OCI-LY7 (cell line): ENCODE results near the gene AFF2. TPM values are rescaled to one million over a fixed set of nuclear protein-coding genes. Genes with fewer than 3 reads are reported as not detected.

Experiments
- BruUV-seq: library from RNA; stranded (reverse); fragments of 400-500 nt; replicated peaks from 2 replicates; lab custom pipeline; 2021; lab: Mats Ljungman, UMichigan
- CTCF ChIA-PET: fragments of 300-600 bp; sonication (Branson Sonifier 250); formaldehyde crosslinking; loops from one replicate; lab custom pipeline; 2022; ENCODE audit warnings: antibody characterized with exemption; ENCODE audit not compliant: unreplicated experiment; lab: Charles Lee
- POLR2A ChIA-PET: fragments of 300-600 bp; sonication (Branson Sonifier 250); formaldehyde crosslinking; loops from one replicate; lab custom pipeline; 2022; ENCODE audit warnings: antibody characterized with exemption; lab: Charles Lee
- DNase-seq: peaks from one replicate; pipeline ENCODE4 v3.0.0-alpha.2; 2015; ENCODE audit warnings: low spot score
- H2AFZ ChIP-seq: fragments of 200-600 bp; sonication (generic), shearing (Covaris generic); 2 replicates; pipeline ENCODE4 v1.6.1; 2014; ENCODE audit warnings: mild to moderate bottlenecking, antibody characterized with exemption, low read length, moderate library complexity
- H3K27ac ChIP-seq: fragments of 200-600 bp; sonication (generic); 2 replicates; pipeline ENCODE4 v1.5.1; 2014; ENCODE audit warnings: mixed run types, low read depth, mild to moderate bottlenecking, moderate library complexity, low read length, inconsistent platforms; ENCODE audit not compliant: poor library complexity, severe bottlenecking
- H3K36me3 ChIP-seq: fragments of 200-600 bp; sonication (generic); 2 replicates; pipeline ENCODE4 v1.6.1; 2014; ENCODE audit warnings: mild to moderate bottlenecking, antibody characterized with exemption, low read length, moderate library complexity, mixed read lengths; ENCODE audit not compliant: insufficient read depth
- H3K4me1 ChIP-seq: fragments of 200-600 bp; sonication (generic); 2 replicates; pipeline ENCODE4 v1.5.1; 2014; ENCODE audit warnings: mild to moderate bottlenecking, low read length; ENCODE audit not compliant: insufficient read depth, poor library complexity, severe bottlenecking
- H3K4me2 ChIP-seq: fragments of 200-600 bp; sonication (generic); 2 replicates; pipeline ENCODE4 v1.6.1; 2014; ENCODE audit warnings: mild to moderate bottlenecking, low read length
- H3K4me3 ChIP-seq: fragments of 200-600 bp; sonication (generic); 2 replicates; pipeline ENCODE4 v1.5.1; 2014; ENCODE audit warnings: mild to moderate bottlenecking, low read depth, low read length; ENCODE audit not compliant: poor library complexity, severe bottlenecking
- H3K79me2 ChIP-seq: fragments of 200-600 bp; sonication (generic); 2 replicates; pipeline ENCODE4 v1.6.1; 2016; ENCODE audit warnings: low read depth, mild to moderate bottlenecking, low read length, moderate library complexity, mixed read lengths; ENCODE audit not compliant: insufficient read depth
- H3K9me2 ChIP-seq: fragments of 200-600 bp; sonication (generic); 2 replicates; pipeline ENCODE4 v1.6.1; 2016; ENCODE audit warnings: mild to moderate bottlenecking, low read length, mixed read lengths; ENCODE audit not compliant: insufficient read depth
- H3K9me3 ChIP-seq: fragments of 200-600 bp; sonication (generic); 2 replicates; pipeline ENCODE4 v1.6.1; 2014; ENCODE audit warnings: mild to moderate bottlenecking, mixed run types, low read length, mixed read lengths
- H4K20me1 ChIP-seq: fragments of 200-600 bp; sonication (generic); 2 replicates; pipeline ENCODE4 v1.6.1; 2014; ENCODE audit warnings: mild to moderate bottlenecking, antibody characterized with exemption, low read length, moderate library complexity, mixed read lengths; ENCODE audit not compliant: insufficient read depth
- CTCF ChIP-seq: fragments of 200-600 bp; sonication (generic); conservative IDR thresholded peaks from 2 replicates; pipeline ENCODE4 v1.5.1; 2014; ENCODE audit warnings: mild to moderate bottlenecking, antibody characterized with exemption, low read length, moderate library complexity, mixed read lengths
- EZH2phosphoT487 ChIP-seq: fragments of 200-600 bp; sonication (generic); IDR thresholded peaks from 2 replicates; pipeline ENCODE4 v1.6.1; 2018; ENCODE audit warnings: low read depth, borderline replicate concordance, mild to moderate bottlenecking, mixed run types, antibody characterized with exemption, low read length, moderate library complexity, mixed read lengths
- intact Hi-C: fragments of 100-400 bp; cut with micrococcal nuclease; formaldehyde crosslinking; loops from one replicate; pipeline ENCODE4 v1.10.0; 2022; ENCODE audit not compliant: unreplicated experiment
- total RNA-seq, 2 experiments: library from RNA; depleted of rRNA in 1 of 2; stranded (reverse); fragments of >200 nt in 1 of 2; shearing (Covaris generic) in 1 of 2; gene quantifications; 2 replicates each; pipeline ENCODE4 v1.2.3, GENCODE V29; 2014 to 2022

The AFF2 gene
- total RNA-seq, 2 experiments from 2014 or later = 102 to 106 TPM

GRCh38 chrX:148567229-148567628 is 66.8 kb downstream of the AFF2 start:
- Histone ChIP-seq H4K20me1 (no peaks in the 10 kb centered on the region), H3K27ac (no peak overlapping the region), H3K9me2 (no peaks in the 10 kb centered on the region), H3K4me3 (no peak overlapping the region), H3K4me1 (peaks cover 52% of the 10 kb centered on the region), H2AFZ (no peak overlapping the region), H3K79me2 (peaks cover 99% of the 10 kb centered on the region), H3K9me3 (no peaks in the 10 kb centered on the region), H3K36me3 (peaks cover 23% of the 10 kb centered on the region), H3K4me2 (no peak overlapping the region)
- no TSS peak for BruUV-seq
- intact Hi-C loops = no loop called here
- DNase-seq = no peak
- TF ChIP-seq EZH2phosphoT487 (no peak), CTCF (no peak)
- ChIA-PET POLR2A (interaction anchor here (0.6 to 2.0 kb wide), 4 partner anchors 11 to 81 kb away, joined by 3 to 9 read pairs (median 3); no protein-coding TSS in a partner anchor), CTCF (no interaction called here)

GRCh38 chrX:148567779-148568178 is 67.4 kb downstream of the AFF2 start:
- TF ChIP-seq CTCF (no peak), EZH2phosphoT487 (no peak)
- Histone ChIP-seq H3K36me3 (peaks cover 24% of the 10 kb centered on the region), H3K4me1 (peaks cover 52% of the 10 kb centered on the region), H3K9me3 (no peaks in the 10 kb centered on the region), H3K4me2 (no peak overlapping the region), H3K79me2 (peaks cover 99% of the 10 kb centered on the region), H3K4me3 (no peak overlapping the region), H3K27ac (no peak overlapping the region), H3K9me2 (no peaks in the 10 kb centered on the region), H4K20me1 (no peaks in the 10 kb centered on the region), H2AFZ (no peak overlapping the region)
- DNase-seq = no peak
- CTCF ChIA-PET = no interaction called here
- POLR2A ChIA-PET = interaction anchor here (0.5 to 2.0 kb wide), 6 partner anchors 11 to 98 kb away, joined by 3 to 9 read pairs (median 4); no protein-coding TSS in a partner anchor
- BruUV-seq = no TSS peak
- intact Hi-C loops = no loop called here

GRCh38 chrX:148568763-148569162 is 68.3 kb downstream of the AFF2 start:
- DNase-seq = no peak
- H3K79me2 ChIP-seq = peaks cover 99% of the 10 kb centered on the region
- no peak overlapping the region for H3K27ac ChIP-seq
- no TSS peak for BruUV-seq
- intact Hi-C loops = no loop called here
- TF ChIP-seq CTCF (no peak), EZH2phosphoT487 (no peak)
- H3K4me3 ChIP-seq = no peak overlapping the region
- no peak overlapping the region for H2AFZ ChIP-seq
- no peaks in the 10 kb centered on the region for H3K9me3 ChIP-seq
- ChIA-PET CTCF (no interaction called here), POLR2A (interaction anchor here (0.6 to 2.0 kb wide), 3 partner anchors 10 to 113 kb away, joined by 3 to 9 read pairs (median 3); no protein-coding TSS in a partner anchor)
- H3K4me1 ChIP-seq = peaks cover 52% of the 10 kb centered on the region
- no peaks in the 10 kb centered on the region for H4K20me1 ChIP-seq
- peaks cover 24% of the 10 kb centered on the region for H3K36me3 ChIP-seq
- no peak overlapping the region for H3K4me2 ChIP-seq
- no peaks in the 10 kb centered on the region for H3K9me2 ChIP-seq
